ENCODE measurements around the gene CAPN10.

The CAPN10 gene

GRCh38 chr2:240601061-240601830 is 14.7 kb downstream of the CAPN10 start:
- in situ Hi-C loops (cut with MboI; ENCODE audit: low sequenced_read_pairs): no loop called here

DNA sequence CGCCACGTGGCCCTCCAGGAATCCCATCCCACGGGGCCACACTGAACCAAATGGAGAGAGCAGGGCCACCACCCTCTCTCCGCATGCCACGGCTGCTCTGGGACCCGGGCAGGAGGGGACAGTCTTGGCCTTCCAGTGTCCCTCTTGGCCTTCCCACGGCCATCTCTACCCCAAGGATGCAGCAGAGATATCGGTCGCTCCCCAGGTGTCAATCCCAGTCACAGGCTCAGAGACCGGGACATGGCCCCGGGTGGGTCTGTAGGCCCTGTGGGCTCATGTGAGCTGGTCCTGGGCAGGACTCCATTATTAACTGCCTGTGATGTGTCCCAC is 15.3 kb downstream of the CAPN10 start:
- in situ Hi-C loops (cut with MboI; ENCODE audit: low sequenced_read_pairs): no loop called here

GRCh38 chr2:240602266-240603050 is 15.9 kb downstream of the CAPN10 start:
- in situ Hi-C loops (cut with MboI; ENCODE audit: low sequenced_read_pairs): no loop called here

- in situ Hi-C loops (cut with MboI; ENCODE audit: low sequenced_read_pairs): no loop called here
Measured at GRCh38 chr2:240603081-240603835, 16.7 kb downstream of the CAPN10 start.

- in situ Hi-C loops (cut with MboI; ENCODE audit: low sequenced_read_pairs): no loop called here
Measured at GRCh38 chr2:240603846-240604245, 17.3 kb downstream of the CAPN10 start.

DNA sequence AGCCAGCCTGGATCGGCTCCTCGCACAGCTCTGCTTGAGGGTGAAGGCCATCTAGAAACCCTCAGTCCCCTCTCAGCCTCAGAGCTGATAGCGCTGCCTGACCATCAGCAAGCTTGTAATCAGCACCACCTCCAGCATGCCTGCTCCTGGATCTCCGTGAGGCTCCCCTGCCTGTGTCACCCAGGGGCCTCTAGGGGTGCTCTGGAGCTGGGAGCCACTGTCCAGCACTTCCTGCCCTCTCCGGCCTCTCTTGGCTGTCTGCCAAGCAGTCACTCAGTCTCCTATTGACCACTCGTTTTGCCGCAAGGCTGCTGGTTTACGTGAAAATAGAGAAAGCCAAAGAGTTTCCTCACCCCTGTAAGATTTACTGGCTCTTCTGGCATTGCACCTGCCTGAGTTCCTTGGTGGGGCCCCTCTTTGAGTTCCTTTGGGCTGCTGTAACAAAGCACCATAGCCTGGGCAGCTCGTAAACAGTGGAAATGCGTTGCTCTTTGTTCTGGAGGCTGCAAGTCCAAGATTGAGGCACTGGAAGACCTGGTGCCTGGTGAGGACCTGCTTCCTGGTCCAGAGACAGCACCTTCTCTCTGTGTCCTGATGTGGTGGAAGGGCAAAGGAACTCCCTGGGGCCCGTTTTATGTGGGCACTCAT is 17.9 kb downstream of the CAPN10 start:
- in situ Hi-C loops (cut with MboI; ENCODE audit: low sequenced_read_pairs): no loop called here

- in situ Hi-C loops (cut with MboI; ENCODE audit: low sequenced_read_pairs): no loop called here
Measured at GRCh38 chr2:240604939-240605716, 18.6 kb downstream of the CAPN10 start.

DNA sequence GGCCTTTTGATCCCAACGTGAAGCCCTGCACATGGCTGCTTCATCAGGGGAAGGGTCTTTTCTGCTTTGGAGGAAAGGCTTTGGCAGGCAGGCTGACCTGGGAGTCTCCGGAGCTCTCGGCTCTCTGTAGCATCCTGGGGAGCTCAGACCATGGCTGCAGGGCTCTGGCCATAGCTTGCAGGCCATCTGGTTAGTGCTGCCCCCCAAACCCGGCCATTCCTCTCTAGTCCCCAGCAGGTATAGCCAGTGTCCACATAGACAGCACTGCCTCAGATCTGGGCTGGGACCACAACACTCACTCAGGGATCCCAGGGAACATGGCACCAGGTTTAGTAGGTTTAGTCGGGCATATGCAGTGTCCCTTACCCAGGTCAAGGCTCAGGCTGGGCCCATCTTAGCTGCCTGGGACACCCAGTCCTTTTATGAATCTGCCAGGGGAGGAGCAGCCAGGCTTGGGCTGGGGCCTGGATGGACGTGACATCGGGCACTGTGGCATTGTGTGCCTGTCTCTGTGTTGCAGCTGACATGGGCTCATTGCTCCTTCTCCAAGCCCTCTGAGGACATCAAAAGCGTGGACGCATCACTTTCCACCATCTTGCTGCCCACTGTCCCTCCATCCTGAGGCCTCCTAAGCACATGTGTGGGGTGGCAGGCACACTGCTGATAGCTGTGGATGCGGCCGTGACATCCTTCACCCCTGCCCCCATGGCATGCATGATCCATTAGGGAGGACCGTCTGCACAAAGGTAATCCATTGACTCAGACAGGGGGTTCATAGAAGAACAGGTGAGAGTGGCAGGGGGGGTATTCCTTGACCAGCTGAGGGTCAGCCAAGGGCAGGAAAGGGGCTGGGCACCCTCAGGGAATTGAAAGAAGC is 19.6 kb downstream of the CAPN10 start:
- in situ Hi-C loops (cut with MboI; ENCODE audit: low sequenced_read_pairs): no loop called here

DNA sequence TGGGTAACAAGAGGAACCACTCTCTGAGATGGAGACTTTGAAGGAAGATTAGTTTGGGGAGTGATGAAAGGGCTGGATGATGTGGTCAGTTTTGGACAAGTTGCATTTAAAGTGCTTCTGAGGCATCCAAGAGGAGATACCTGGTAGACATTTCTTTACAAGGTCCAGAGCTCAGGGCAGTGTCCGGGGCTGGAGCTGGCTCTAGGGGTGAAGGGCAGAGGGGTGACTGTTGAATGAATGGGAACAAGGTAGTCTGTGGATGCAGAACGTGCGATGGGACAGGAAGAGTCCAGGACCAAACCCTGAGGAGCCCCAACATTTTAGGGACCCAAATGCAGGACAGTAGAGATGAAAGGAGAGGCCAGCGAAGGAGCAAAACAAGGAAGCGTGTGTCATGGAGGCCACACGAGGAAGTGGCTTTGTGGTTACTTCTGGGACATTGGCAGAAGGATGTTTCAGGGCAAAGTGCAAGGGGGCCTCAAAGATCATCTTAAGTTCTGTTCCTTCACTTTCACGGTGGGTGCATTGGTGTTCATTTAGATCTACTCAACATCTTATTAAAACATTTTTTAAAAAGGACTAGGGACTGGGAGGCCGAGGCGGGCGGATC is 25.2 kb downstream of the CAPN10 start:
- in situ Hi-C loops (cut with MboI; ENCODE audit: low sequenced_read_pairs): loop anchor here (10.0 kb wide), 1 partner anchor 93 kb away; no protein-coding TSS in a partner anchor

GRCh38 chr2:240613781-240614180 is 27.2 kb downstream of the CAPN10 start:
- in situ Hi-C loops (cut with MboI; ENCODE audit: low sequenced_read_pairs): loop anchor here (10.0 kb wide), 1 partner anchor 91 kb away; no protein-coding TSS in a partner anchor

- in situ Hi-C loops (cut with MboI; ENCODE audit: low sequenced_read_pairs): loop anchor here (10.0 kb wide), 1 partner anchor 90 kb away; no protein-coding TSS in a partner anchor
Measured at GRCh38 chr2:240614391-240614790, 27.9 kb downstream of the CAPN10 start.

DNA sequence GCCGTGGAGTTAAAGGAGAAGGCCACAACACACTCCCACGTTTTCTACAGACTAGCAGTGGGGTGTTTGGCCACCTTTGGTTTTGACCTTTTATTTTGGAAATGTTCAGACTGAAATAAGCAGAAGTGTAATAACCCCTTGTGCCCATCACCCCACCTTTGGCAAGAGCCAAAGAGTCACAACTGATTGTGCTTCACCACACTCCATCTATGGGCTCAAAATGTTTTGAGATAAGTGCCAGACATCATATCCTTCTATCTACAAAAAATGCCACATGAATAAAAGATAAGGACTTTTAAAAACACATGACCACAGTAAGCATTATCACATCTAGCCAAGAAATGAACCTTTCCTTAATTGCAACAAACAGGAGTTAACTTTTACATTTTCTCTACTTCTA is 28.9 kb downstream of the CAPN10 start:
- in situ Hi-C loops (cut with MboI; ENCODE audit: low sequenced_read_pairs): loop anchor here (10.0 kb wide), 1 partner anchor 89 kb away; no protein-coding TSS in a partner anchor

DNA sequence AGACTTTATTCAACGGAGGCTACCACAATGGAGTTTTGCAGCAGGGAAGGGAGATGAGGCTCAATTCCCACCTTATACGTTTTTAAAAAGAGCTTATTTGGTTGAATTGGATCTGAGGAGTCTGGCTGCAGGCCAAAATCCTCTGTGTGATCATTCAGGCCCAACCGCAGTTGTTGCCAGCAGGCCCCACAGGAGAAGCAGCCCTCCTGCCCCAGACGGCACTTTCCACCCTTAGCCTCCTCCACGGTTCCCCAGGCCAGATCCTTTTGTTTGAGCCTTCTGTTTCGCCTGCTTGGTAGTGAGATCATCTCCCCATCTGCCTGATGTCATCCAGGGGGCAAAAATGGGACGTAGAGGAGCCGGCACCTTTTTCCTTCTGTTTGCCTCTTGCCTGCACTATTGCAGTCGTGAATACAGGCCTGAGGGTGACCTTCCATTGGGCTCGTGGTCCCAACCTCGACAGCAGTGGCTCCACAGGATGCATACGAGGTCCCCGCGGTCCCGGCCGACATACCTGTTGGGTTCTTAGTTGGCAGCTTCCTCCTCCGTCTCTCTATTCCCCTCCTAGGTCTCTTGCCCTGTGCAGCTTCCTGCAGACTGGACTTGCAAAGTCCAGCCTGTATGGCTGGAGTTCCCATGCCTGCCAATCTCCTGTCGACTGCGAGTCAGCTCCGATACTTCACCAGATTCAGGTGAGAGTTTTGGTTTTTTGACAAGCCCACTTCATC is 29.4 kb downstream of the CAPN10 start:
- in situ Hi-C loops (cut with MboI; ENCODE audit: low sequenced_read_pairs): loop anchor here (10.0 kb wide), 1 partner anchor 89 kb away; no protein-coding TSS in a partner anchor

DNA sequence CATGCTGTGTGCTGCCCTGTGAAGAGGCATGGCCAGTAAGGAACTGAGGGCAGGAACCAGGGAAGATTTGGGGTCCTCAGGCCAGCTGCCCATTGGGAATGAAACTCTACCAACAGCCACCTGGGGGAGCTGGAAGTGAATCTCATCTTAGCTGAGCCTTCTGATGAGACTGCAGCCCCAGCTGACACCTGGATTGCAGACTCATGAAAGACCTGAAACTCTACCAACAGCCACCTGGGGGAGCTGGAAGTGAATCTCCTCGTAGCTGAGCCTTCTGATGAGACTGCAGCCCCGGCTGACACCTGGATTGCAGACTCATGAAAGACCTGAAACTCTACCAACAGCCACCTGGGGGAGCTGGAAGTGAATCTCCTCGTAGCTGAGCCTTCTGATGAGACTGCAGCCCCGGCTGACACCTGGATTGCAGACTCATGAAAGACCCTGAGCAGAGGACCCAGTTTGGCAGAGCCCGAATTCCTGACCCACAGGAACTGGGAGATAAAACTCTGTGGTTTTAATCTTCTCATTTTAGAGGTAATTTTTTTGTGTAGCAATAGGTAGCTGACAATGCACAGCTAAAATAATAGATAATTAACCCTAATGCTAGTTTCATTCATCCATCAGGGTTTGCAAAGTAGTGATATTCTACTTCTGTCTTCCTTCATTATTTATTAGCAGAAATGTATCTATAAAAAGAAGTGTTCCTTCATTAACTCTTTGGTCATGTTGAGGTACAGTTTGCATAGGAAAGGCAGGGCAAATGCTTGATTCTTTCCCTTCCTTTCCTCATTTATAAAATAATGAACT is 30.5 kb downstream of the CAPN10 start:
- in situ Hi-C loops (cut with MboI; ENCODE audit: low sequenced_read_pairs): loop anchor here (10.0 kb wide), 1 partner anchor 88 kb away; no protein-coding TSS in a partner anchor

- in situ Hi-C loops (cut with MboI; ENCODE audit: low sequenced_read_pairs): loop anchor here (10.0 kb wide), 1 partner anchor 86 kb away; no protein-coding TSS in a partner anchor
Measured at GRCh38 chr2:240618776-240619175, 32.2 kb downstream of the CAPN10 start.

GRCh38 chr2:240619506-240620148 is 33.1 kb downstream of the CAPN10 start:
- in situ Hi-C loops (cut with MboI; ENCODE audit: low sequenced_read_pairs): loop anchor here (10.0 kb wide), 1 partner anchor 85 kb away; no protein-coding TSS in a partner anchor
